Measurements from ENCODE around the gene RBM28.

The RBM28 gene

DNA sequence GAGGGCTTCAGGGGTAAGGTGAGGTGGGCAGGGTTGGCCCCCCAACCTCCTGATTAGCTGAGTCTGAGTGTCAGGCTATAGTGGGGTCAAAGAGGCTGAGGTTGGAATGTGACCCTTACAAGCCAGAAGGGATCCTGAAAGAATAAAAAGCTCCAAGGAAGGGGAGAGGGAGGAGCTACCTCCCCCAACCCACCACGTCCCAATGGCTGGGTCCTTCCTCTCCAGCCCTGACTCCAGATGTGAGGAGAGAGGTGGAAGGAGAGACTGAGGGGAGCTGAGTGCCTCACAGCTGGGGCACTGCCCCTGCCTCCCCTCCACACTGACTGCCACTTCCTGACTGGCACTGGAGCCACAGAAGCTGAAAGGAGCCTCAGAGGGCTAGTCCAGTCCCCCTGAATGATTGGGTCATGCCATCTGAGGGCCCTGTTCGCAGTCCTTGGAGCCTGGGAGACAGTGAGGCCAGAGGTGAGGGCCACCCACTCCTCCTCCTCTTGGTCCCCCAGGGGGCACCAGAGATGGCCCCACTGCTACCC is 45.4 kb upstream of the RBM28 start:
- FAIRE-seq (no peak), DNase-seq (ENCODE audit: insufficient read length, low spot score) (no peak)
- TF ChIP-seq, protein P1, sequence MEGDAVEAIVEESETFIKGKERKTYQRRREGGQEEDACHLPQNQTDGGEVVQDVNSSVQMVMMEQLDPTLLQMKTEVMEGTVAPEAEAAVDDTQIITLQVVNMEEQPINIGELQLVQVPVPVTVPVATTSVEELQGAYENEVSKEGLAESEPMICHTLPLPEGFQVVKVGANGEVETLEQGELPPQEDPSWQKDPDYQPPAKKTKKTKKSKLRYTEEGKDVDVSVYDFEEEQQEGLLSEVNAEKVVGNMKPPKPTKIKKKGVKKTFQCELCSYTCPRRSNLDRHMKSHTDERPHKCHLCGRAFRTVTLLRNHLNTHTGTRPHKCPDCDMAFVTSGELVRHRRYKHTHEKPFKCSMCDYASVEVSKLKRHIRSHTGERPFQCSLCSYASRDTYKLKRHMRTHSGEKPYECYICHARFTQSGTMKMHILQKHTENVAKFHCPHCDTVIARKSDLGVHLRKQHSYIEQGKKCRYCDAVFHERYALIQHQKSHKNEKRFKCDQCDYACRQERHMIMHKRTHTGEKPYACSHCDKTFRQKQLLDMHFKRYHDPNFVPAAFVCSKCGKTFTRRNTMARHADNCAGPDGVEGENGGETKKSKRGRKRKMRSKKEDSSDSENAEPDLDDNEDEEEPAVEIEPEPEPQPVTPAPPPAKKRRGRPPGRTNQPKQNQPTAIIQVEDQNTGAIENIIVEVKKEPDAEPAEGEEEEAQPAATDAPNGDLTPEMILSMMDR (IDR thresholded peaks at IDR 0.05; ENCODE audit: insufficient read depth, missing control alignments): no peak

DNA sequence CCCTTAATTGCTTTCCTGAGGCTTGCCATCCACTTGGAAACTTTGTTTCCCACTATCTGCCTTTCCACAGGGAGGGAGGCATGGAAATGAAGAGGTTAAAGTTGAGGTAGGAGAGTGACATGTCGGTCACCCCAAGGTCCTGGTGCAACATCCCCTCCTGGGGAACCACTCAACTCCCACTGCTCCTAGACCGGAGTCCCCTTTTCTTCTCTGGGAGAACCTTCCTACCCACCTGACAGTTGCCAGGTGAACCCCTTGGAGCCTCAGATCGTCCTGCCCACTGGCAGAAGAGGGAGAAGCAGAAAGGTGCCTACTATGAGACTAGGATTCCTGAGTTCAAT is 44.4 kb upstream of the RBM28 start:
- DNase-seq (ENCODE audit: insufficient read length, low spot score): no peak
- FAIRE-seq: no peak
- TF ChIP-seq, protein P1 (IDR thresholded peaks at IDR 0.05; ENCODE audit: insufficient read depth, missing control alignments): no peak

DNA sequence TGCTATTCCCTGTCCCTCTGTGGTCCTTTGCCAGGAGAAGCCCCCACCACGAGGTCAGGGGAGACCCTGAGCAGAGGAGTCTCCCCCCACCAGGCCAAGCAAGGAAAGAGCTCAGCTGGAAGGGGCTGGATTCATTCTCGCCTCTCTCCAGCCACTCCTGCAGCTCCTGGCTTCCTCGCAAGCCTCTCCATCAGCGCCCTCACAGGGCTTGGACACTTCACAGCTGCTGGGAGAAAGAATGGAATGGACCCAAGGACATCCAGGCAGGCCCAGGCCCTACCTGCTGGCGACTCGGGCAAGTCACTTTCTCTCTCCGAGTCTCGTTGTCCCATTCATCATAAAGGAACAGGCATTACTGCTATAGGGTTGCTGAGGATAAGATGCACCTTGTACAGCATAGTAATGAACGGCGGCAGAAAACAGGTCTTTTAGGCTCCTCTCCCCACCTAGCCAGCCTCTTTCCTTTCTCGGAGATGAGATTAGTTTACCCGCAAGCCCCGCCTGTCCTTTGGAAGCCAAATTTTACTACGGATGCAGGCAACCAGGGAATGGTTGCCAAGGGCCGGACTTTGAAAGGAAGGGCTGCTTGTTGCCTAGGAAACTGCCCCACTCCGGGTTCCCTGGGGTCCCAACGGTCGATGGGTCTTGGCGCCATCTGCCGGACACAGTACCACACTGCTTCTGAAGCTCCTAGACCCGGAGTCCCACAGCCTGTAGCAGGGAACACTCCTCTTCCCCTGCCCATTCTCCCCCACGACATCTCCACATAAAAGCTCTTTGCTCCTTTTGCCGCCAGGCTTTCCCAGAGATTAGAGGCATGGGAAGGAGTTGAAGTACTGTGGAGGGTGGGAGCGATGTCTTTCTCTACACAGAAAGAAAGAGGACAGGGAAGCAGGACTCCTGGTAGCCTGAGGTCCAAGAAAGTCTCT is 43.8 kb upstream of the RBM28 start:
- DNase-seq (ENCODE audit: insufficient read length, low spot score) (peak; percentile 88), FAIRE-seq (no peak)
- TF ChIP-seq, protein P1 (IDR thresholded peaks at IDR 0.05; ENCODE audit: insufficient read depth, missing control alignments): peak; percentile 72

DNA sequence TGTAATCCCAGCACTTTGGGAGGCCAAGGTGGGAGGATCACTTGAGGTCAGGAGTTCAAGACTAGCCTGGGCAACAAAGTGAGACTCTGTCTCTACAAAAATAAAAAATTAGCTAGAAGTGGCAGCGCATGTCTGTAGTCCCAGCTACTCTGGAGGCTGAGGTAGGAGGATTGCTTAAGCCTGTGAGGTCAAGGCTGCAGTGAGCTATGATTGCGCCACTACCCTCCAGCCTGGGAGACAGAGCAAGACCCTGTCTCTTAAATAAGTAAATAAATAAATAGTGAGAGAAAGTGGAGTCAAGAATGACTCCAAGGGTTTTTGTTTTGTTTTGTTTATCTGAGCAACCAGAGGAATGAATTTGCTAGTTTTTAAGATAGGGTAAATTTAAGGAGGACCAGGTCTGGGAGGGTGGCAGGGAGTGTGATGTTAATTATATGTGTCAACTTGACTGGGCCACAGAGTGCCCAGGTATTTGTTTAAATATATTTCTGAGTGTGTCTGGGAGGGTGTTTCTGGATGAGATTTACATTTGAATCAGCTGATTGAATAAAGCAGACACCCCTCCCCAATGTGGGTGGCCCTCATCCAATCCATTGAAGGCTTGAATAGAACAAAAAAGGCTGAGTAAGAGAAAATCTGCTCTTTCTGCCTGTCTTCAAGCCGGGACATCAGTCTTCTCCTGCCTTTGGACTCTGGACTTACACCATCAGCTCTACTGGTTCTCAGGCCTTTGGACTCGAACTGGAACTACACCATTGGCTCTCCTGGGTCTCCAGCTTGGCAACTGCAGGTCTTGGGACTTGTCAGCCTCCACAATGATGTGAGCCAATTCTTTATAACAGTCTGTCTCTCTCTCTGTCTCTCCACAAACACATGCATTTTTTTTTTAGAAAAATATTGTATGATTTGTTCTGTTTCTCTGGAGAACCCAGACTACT is 42.5 kb upstream of the RBM28 start:
- DNase-seq (ENCODE audit: insufficient read length, low spot score): no peak
- TF ChIP-seq, protein P1 (IDR thresholded peaks at IDR 0.05; ENCODE audit: insufficient read depth, missing control alignments): no peak
- FAIRE-seq: no peak

DNA sequence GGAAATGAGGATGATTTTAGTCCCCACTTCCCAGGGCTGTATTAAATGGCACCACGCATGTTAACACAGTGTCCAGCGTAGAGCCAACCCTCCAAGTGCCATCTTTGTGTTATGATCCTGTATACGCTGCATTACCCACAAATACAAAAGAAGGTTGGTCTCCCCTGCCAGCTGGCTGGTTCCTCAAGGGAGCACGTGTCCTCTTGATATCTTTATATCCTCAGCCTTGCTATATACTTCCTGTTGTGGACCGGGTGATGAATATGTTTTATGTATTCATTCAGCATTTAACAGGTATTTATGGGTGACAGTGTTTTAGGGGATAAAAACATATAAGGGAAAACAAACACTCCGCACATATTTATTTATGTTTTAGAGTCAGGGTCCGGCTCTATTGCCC is 41.0 kb upstream of the RBM28 start:
- no peak for FAIRE-seq
- DNase-seq (ENCODE audit: insufficient read length, low spot score): no peak
- TF ChIP-seq, protein P1 (IDR thresholded peaks at IDR 0.05; ENCODE audit: insufficient read depth, missing control alignments): no peak

DNA sequence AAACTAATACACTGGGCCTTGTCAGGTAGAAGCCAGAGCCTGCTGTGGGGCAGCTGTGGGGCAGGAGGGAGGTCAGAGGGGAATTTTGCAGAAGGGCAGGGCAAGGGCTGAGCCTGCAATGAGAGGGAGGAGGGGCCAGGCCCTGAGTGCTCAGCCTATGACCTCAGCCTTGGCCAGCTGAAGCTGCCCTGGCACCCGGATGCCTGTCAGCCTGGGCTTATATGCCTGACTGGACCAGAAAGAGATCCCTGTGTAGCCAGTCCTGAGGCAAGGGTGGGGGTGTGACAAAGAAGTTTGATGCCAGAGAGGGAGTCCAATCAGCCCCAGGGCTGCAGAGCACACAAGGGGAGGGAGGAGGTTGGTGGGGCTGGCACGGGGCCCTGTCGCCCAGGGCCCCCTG is 40.1 kb upstream of the RBM28 start:
- TF ChIP-seq, protein P1 (IDR thresholded peaks at IDR 0.05; ENCODE audit: insufficient read depth, missing control alignments): no peak
- no peak for FAIRE-seq
- DNase-seq (ENCODE audit: insufficient read length, low spot score): no peak
